PC-9 (cell line): ENCODE results near the gene GTF2IRD1.

Experiments used
- EZH2 ChIP-seq: fragments of 200-600 bp; sonication (generic); IDR thresholded peaks from 2 replicates; pipeline ENCODE4 v1.8.0; 2017; ENCODE audit warnings: antibody characterized with exemption, low read depth
- TF ChIP-seq, protein P1 (sequence below): fragments of 200-600 bp; sonication (generic); conservative IDR thresholded peaks from 2 replicates; pipeline ENCODE4 v1.6.1; 2017; ENCODE audit warnings: mixed run types, antibody characterized with exemption, mild to moderate bottlenecking, moderate library complexity

DNA sequence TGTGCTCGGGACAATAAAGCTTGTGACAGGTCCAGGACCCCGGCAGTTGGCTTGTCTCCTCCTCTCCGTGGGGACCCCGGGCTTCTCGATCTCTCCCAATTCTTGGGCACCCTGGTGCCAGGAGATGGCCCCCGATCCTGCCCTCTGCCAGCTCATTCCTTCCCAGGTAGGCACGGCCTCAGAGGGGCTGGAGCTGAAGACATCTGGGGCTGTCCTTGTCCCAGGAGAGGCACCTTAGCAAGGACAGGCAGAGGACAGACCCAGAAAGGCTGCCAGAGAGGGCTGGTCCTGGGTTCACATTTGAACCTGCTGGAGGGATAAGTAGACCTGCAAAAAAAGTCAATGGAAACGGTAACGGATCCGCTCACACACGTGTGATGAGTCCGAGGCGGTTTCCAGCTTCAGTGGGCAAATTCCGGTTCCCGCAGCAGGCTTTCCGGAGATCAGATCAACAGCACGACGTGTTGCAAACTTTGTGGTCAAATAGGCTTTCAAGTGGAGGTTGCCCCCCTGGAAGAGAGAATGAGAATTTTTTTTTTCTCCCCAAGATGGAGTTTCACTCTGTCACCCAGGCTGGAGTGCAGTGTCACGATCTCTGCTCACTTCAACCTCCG, 47.7 kb upstream of the GTF2IRD1 start:
- TF ChIP-seq, protein P1, sequence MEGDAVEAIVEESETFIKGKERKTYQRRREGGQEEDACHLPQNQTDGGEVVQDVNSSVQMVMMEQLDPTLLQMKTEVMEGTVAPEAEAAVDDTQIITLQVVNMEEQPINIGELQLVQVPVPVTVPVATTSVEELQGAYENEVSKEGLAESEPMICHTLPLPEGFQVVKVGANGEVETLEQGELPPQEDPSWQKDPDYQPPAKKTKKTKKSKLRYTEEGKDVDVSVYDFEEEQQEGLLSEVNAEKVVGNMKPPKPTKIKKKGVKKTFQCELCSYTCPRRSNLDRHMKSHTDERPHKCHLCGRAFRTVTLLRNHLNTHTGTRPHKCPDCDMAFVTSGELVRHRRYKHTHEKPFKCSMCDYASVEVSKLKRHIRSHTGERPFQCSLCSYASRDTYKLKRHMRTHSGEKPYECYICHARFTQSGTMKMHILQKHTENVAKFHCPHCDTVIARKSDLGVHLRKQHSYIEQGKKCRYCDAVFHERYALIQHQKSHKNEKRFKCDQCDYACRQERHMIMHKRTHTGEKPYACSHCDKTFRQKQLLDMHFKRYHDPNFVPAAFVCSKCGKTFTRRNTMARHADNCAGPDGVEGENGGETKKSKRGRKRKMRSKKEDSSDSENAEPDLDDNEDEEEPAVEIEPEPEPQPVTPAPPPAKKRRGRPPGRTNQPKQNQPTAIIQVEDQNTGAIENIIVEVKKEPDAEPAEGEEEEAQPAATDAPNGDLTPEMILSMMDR, result no peak
- TF ChIP-seq EZH2, result no peak
